Measurements from ENCODE around the gene PRDM16.

The PRDM16 gene

DNA sequence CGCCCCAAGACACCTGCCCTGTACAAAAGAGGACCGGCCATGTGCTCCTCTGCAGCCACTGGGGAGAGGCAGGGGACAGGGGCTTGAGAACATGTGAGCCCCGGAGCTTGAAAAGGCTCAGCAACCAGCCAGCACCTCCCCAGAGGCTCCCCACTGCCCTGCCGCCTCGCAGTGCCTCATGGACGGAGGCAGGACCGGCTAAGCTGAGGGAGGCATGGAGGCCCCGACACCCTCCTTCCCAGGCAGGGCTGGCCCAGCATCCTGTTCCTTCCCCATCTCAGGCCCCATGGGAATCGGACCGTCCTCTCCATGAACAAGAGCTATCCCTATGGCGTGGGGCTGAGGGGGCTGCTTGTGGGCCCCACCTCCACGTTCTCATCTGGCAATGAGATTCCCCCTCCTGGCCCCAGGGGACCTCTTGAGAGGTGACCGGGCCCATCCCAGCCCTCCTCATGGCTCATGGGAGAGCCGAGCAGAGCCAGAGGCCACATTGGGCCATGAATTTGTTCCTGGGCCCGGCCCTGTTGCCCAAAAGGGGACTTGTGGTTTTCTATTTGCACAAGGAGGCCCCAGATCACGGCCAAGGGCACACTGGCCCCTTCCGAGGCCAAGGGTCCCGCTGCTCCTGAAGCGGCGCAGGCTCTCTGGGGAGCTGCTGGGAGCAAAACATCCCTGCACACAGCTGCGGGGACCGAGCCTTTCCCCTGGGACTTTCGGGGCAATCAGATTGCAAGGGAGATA, 320.3 kb downstream of the PRDM16 start:
- no peak for DNase-seq (ENCODE audit: low read depth in 2 of 2)

DNA sequence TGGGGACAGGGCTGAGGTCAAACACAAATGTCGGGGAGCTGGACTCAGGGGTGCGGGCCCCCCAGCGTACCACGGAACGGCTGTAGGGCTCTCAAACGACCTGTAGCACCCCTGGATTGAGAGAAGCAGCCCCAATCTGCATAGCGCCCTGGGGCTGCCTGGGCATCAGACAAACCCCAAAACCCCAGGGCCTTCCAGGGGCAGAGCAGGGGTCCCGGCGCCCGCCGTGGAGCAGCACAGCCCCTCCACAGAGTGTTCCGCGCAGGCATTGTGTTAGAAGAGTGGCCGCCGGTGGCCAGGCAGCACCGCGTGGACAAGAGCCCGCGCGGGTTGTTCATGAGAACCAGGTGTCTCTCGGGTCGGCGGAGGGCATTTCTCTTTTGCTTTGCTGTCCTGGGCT, 321.3 kb downstream of the PRDM16 start:
- no peak for DNase-seq (ENCODE audit: low read depth in 2 of 2)

DNA sequence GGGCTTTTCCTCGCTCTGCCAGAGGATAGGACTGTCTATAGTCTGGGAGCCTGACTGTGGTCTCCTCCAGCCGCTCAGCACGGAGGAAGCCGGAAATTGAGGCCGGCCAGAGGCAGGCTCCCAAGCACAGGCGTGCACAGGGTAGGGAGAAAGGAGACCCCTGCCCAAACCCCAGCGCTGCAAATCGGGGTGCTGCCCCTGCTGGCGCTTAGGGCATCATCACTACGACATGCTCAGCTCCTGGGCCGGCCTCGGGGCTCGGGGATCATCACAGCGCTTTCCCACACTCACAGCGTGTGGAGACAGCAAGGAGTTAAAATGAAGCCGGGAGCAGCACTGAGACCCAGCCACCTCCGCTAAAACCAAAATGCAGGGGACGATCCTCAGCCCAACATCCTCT, 322.7 kb downstream of the PRDM16 start:
- no peak for DNase-seq (ENCODE audit: low read depth in 2 of 2)

DNA sequence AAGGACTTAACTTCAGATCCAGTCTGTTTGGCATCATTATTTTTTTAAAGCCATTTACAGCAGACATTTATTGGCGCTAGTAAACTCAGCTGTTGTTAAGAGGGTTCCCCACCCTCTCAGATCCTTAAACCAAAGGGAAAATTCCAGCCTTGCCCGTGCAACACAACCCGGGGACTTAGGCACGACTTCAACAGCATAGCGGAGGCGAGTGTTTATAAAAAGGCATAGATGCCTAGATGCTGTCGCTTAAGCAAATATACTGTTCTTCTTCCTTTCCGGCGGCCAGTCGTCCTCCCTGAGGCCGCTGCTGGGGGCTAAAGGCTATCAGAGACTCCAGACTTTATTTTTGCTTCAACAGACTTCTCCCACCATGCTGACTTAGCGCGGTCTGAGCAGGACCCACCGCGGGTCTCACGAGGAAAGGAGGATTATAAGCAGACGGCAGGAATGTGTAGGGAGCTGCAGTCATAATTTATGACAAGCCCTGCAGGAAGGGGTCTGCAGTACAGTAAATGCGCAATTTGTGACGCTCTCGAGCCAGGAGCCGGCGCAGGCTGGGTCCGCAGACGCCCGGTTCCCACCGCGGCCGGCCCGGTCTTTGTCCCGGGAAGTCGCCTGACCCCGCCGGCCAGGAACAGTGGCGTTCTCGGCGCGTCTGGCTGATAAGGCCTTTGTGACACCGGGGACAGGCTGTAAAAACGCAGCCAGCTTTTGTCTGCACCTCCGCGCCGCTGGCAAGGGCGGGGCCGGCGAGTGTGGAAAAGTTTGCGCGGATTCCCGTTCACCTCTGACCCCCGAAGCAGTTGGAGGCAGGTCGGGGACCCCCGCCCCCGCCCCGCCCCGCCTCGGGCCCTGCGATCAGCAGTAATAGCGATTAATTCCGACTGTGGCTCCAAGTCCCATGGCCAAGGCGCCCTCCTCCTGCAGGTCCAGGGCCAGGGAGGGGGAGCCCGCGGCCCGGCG, 324.3 kb downstream of the PRDM16 start:
- DNase-seq (ENCODE audit: low read depth in 2 of 2), result no peak

DNA sequence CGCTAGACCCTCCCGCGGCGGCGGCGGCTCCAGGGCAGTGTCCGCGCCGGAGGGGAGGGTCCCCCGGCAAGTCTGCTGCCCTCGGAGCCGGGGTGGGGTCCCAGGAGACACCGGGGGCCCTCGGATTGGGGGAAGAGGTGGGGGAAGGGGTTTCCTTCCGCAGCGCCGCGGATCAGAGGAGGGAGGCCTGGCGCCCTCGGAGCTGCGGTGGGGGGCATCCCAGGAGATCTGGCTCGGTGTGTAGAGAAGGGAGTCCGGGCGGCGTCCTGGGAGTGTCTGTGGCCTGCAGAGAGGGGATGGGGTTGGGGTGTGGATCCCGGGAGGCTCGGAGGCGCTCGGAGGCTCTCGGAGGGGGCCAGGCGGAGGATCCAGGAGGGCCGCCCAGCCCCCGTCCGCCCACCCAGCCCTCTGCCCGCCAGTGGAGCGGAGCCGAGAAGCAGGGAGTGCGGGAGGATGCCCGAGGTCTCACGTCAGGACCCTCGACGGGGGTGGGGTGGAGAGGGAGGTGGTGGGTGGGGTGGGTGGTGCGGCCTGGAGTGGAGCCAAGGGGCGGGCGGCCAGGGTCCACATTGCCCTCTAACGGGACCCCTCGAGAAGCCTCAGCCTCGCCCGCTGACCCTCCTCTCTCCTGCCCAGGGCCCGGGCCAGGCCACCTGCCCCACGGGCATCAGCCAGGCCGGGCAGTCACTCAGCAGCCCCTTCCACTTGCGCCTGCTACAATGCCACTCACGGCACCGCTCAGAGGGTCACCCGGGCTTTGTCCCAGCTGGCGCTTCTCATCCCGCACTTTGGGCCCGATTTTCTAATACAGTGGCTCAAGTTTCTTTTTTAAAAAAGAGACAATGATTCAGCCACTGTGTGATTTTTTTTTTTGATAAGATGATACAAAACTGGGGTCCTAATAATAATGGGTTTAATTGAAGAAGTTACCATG, 325.3 kb downstream of the PRDM16 start:
- no peak for DNase-seq (ENCODE audit: low read depth in 2 of 2)

DNA sequence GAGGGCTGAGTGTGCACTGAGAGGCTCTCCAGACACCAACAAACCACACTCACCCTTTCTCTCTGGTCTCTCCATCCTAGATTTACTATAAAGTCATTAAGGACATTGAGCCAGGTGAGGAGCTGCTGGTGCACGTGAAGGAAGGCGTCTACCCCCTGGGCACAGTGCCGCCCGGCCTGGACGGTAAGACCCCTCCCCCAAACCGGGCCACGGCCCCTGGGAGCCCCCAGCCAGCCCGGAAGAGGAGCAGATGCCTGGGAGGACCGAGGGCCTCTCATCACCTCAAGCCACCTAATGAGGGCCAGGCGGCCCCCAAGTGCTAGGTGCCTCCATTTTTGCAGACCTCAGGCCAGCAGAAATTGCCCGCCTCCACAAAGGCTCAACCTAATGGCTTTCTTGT, 327.4 kb downstream of the PRDM16 start:
- no peak for DNase-seq (ENCODE audit: low read depth in 2 of 2)

DNA sequence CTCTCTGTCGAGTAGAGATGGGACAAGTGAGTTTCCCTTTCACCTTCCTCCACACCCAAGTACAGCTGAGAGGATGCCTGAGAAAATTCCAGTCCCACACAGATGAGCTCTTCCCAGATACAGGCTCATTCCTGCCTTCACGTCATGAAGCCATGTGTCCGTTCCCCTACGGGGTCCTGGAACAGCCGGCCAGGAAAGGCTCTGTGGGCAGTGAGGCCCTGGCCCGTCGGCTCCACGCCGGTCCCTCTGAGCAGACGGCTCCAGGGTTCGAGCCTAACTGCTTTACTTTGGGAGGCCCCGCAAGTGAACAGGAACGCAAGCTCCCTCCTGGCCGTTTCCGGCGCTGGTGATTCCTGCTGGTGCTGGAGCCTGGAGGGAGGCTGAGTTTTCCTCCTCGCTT, 328.3 kb downstream of the PRDM16 start:
- no peak for DNase-seq (ENCODE audit: low read depth in 2 of 2)

DNA sequence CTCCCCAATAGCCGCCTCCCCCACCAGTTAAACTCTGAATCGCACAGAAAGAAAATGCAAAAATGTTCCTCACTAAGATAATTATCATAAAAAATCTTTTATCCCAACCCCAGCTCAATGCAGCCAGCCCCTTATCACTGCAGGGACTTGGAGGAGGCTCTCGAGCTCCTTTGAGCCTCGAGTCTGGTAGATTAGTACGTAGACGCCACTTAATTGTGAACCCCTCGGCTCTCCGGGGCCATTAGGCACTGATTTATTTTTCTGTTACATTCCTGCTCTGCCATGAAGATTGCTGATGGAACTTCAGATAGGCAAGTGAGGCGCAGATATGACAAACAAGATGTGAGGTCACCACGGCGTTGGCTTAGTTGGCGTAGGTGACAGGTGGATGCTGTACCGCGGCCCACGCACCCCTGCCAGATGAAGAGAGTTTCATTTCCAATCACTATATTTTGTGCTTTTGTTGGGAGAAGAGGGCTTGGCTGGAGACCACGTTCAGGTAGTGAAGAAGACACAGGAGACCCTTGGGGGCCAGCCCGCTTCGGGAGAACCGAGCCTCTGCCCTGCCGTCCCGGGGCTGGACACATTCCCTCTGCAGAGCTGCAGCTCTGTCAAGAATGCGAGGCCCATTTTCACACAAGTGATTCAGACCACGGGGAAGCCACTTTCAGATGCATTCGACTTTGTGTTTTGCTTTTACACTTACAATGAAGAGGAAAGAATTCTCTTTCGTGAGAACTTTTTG, 329.6 kb downstream of the PRDM16 start:
- no peak for DNase-seq (ENCODE audit: low read depth in 2 of 2)

DNA sequence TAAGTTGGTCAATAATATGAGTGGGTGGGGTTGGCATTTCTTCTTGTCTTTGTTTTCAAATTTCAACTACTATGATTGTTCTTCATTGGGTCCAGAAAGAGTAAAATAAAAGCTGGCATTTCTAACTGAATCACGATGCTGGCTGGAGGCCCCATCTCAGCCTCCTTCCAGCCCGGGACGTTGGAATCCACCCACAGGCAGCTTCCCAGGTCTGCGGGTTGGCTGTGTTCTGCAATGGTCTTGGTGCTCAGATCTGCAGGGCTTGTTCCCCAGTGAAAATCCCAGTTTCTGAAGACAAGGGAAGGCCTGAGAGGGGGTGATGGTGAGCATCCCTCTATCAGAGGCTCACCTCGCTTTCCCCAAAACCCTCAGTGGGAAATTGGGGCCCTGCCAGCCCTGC, 330.7 kb downstream of the PRDM16 start:
- no peak for DNase-seq (ENCODE audit: low read depth in 2 of 2)

DNA sequence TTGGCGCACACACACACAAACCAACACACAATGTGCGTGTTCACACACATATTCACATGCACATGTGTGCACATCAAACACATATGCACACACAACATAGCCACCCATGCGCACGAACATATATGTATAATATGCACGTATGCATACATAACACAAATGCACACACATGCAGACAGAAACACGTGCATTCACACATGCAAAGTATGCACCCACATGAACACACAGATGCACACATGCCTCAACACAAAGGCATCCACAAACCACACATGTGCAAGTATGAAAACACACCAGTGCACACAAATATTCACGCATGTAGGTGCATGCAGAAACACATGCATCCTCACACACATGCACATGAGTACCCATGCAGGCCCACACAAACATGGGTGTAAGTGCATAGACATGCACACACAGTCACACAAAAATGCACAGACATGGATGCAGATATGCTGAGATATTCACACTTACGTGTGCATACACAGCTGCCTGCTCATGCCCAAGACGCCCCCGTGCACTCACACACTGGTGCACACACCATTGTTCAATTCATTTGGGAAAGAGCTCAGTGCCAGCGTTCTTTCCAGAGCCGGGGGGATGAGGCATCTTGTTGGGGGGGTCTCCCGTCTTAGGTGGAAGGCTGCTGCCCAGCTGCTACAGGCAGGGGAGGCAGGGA, 332.7 kb downstream of the PRDM16 start:
- no peak for DNase-seq (ENCODE audit: low read depth in 2 of 2)

DNA sequence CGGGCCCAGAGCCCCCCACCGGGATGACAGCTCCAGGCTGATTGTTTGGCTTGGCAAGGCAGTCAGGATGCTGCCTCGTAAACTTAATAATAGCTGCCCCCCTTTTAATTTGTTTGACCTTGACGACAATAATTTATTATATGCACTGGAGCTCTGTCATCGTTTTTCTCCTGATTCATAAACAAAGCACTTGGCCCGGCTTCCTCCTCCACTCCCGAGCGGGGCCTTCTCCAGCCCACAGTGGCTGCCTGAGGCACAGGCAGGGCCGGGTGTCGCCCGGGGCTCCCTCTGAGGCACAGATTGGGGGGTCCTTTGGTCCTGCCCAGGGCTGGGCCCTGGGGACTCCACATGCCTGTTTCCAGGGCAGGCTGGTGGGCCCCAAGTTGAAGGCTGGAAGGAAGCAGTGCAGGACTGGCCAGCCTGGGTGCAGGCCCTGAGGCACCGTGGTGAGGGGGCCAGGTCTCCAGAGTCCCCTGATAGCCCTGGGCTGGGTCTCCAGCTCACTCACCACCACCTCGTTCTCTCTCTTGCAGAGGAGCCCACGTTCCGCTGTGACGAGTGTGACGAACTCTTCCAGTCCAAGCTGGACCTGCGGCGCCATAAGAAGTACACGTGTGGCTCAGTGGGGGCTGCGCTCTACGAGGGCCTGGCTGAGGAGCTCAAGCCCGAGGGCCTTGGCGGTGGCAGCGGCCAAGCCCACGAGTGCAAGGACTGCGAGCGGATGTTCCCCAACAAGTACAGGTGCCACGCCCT, 333.4 kb downstream of the PRDM16 start:
- DNase-seq (ENCODE audit: low read depth in 2 of 2), result no peak

DNA sequence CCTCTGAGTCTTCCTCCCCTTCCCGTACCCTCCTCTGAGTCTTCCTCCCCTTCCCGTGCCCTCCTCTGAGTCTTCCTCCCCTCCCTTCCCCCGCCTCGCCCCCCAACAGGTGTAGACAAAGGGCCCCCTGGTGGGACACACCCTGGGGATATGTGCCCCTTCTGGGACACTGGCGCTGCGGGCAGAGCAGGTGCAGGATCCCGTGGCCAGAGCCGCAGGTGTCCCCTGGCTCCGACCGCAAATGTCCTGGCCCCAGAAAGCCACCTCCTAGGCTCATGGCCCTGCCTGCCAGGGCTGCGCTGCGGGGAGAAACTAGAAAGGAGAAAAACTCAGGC, 334.0 kb downstream of the PRDM16 start:
- no peak for DNase-seq (ENCODE audit: low read depth in 2 of 2)

DNA sequence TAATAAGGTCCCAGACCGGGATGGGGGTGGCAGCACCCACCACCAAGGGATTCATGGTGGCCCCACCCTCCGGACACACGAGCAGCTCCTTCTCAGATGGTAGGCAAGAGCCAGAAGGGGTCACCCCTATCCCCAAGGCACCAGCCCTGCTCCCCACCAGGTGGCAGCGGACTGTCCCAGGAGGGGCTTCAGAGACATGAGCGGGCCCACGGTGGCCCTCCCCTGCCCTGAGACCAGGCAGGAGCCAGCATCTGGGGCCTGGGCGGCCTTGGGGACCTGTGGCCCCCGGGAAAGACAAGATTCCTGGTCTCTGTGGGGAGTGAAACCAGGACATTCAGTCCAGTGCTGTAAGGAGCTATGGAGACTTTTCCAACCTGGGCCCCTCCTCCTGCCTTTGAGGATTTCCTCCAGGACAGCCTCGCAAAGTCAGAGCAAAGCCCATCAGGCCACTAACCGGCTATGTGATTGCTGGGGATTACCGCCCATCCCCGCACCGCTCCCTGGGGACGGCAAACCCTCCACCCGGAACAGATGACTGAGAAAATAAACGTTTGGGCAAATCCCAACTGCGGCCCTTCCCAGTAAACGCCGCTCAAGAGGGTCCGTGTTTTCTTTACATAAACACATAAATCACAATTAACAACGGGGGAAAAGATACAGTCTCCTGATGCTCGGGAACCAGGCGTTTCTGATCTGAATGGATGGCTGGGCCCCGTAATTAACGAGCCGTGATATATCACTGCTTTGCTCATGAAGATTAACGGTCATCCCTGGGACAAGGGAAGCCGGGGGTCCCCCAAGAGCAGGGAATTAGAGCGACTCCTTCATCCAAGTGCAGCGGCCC, 334.6 kb downstream of the PRDM16 start:
- no peak for DNase-seq (ENCODE audit: low read depth in 2 of 2)

DNA sequence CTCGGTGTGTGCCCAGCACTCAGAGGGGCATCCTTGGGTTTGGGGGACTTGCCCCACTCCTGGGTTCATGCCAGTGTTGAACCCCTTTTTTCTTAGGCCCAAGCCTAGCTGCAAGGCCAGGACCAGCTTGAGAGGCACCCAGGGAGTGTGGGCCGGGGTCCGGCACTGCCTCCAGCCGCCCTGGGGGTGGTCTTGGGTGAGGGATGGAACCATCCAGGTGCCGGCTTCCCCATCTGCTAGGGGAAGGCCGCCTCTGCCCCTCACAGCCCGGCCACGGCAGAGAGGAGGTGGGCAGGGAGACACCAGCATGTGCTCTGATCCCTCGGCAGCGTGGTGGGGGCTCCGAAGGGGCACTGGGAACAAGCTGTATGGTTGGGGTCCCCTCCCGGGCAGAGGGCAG, 335.3 kb downstream of the PRDM16 start:
- DNase-seq (ENCODE audit: low read depth in 2 of 2), result no peak

DNA sequence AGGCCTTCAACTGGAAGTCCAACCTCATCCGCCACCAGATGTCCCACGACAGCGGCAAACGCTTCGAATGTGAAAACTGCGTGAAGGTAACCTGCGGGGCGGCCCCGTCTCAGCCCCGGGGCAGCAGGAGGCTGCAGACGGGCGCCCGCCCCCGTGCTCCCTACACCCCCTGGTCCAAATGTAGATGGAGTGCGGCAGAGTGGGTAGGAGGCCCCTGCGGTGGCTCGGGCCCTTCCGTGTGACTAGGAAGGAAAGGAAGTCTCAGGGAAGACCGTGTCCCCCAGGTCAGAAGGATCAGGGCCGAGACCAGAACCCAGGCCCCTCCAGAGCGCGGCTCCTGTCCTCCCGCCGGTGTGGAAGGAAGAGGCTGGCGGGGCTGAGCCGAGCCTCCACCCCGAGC, 335.8 kb downstream of the PRDM16 start:
- DNase-seq (ENCODE audit: low read depth in 2 of 2), result no peak

DNA sequence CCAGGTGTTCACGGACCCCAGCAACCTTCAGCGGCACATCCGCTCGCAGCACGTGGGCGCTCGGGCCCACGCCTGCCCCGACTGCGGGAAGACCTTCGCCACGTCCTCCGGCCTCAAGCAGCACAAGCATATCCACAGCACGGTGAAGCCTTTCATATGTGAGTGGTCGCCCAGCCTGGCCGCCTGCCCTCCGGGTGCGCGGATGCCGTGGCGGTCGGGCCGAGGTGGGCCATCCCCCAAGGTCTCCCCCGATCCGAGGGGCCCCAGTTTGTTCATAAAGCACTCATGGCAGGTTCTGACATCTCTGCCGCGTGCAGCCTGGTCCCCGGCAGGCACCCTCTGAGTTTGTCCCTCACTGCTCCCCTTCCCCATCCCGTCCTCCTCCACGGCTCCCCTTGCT, 336.5 kb downstream of the PRDM16 start:
- no peak for DNase-seq (ENCODE audit: low read depth in 2 of 2)

DNA sequence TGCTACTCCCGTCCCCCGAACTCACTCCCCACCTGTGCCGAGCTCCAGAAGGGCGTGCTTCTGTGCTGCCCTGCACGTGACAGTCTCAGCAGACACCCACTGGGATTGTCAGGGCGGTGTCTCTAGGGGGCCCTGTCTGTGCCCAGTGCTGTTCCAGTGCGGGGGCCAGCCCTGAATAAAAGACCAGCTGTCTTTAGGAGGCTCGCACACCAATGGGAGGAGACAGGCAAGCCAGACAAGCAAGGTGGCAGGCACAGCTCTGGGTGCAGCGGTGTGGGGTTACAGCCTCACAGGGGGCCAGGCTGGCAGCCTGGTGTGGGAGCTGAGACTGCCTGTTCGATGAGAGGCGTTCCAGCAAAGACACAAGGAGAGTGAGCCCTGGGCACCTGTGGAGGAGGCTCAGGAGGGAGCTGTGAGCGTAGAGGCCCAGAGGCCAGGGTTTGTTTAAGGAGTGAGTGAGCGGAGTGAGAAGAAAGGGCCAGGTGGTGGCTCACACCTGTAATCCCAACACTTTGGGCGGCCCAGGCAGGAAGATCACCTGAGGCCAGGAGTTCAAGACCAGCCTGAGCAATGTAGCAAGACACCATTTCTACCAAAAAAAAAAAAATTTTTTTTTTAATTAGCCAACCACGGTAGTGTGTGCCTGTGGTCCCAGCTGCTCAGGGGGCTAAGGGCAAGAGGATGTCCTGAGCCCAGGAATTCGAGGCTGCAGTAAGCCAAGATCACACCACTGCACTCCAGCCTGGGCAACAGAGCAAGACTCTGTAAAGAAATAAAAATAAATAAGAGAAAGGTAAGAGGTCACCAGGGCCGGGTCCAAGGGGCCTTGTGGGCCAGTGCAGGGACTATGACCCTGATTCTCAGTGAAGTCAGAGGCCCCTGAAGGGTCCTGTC, 337.2 kb downstream of the PRDM16 start:
- no peak for DNase-seq (ENCODE audit: low read depth in 2 of 2)

DNA sequence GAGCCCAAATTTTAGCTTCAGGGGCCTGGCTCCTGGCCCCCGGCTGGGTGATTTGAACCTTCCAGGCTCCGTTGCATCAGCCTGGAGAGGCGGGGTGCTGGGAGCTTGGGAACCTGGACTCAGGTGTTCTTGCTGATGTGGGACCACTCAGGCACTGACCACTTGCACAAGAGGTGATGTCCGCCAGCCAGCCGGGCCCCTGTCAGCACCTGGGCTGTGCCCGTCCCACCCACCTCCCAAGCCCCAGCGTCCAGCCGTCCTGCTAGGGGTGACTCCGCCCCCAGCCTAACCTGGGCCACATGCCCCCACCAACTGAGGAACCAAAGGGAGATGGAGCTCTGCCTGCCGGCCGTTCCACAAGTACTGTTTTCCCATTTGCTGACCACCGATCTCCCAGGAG, 338.0 kb downstream of the PRDM16 start:
- DNase-seq (ENCODE audit: low read depth in 2 of 2), result no peak

Measured in activated CD4-positive, alpha-beta T cell treated with anti-CD3 and anti-CD28 coated beads for 24 hours (primary cell).